Muscle layer of colon (tissue), 2 donors: ENCODE measurements around the gene GALNT15.

Experiments
- H3K27ac ChIP-seq: one replicate; pipeline ENCODE4 v1.7.0; 2013; ENCODE audit warnings: low read depth, mild to moderate bottlenecking, low read length, moderate library complexity
- H3K27me3 ChIP-seq, 2 donors: one replicate each; pipeline ENCODE4 v1.7.0; 2013; ENCODE audit warnings: low read length in 2 of 2, mild to moderate bottlenecking in 2 of 2; ENCODE audit not compliant: insufficient read depth in 2 of 2, control insufficient read depth in 1 of 2
- H3K36me3 ChIP-seq: one replicate; pipeline ENCODE4 v1.7.0; 2013; ENCODE audit warnings: mild to moderate bottlenecking, low read length; ENCODE audit not compliant: insufficient read depth
- H3K4me1 ChIP-seq: one replicate; pipeline ENCODE4 v1.7.0; 2013; ENCODE audit warnings: mild to moderate bottlenecking, low read length; ENCODE audit not compliant: insufficient read depth
- H3K4me3 ChIP-seq, 2 donors: one replicate each; pipeline ENCODE4 v1.7.0; 2013; ENCODE audit warnings: low read length in 2 of 2, low read depth in 1 of 2, mild to moderate bottlenecking in 1 of 2, moderate library complexity in 1 of 2
- H3K9ac ChIP-seq: one replicate; pipeline ENCODE4 v1.7.0; 2013; ENCODE audit warnings: low read length
- H3K9me3 ChIP-seq: one replicate; pipeline ENCODE4 v1.7.0; 2013; ENCODE audit warnings: mild to moderate bottlenecking, low read length
- donor health status: abdominal sarcoma.
- donor health status: Adenocarcinoma of cecum.

GALNT15 gene

GRCh38 chr3:16277471-16277870 is 103.0 kb downstream of the GALNT15 start:
- Histone ChIP-seq H3K27ac (no peak overlapping the region), H3K4me1 (peaks cover 9% of the 10 kb centered on the region), H3K36me3 (peaks cover 29% of the 10 kb centered on the region), H3K27me3 (no peaks in the 10 kb centered on the region), H3K9me3 (no peaks in the 10 kb centered on the region), H3K4me3 (no peak overlapping the region), H3K9ac (no peak overlapping the region)

GRCh38 chr3:16279010-16279801 is 104.7 kb downstream of the GALNT15 start:
- Histone ChIP-seq H3K4me3 (no peak overlapping the region), H3K27me3 (no peaks in the 10 kb centered on the region), H3K36me3 (peaks cover 25% of the 10 kb centered on the region), H3K27ac (no peak overlapping the region), H3K4me1 (peaks cover 9% of the 10 kb centered on the region), H3K9me3 (no peaks in the 10 kb centered on the region), H3K9ac (no peak overlapping the region)

- Histone ChIP-seq H3K27ac (no peak overlapping the region), H3K9ac (no peak overlapping the region), H3K36me3 (peaks cover 16% of the 10 kb centered on the region), H3K27me3 (no peaks in the 10 kb centered on the region), H3K9me3 (no peaks in the 10 kb centered on the region), H3K4me3 (no peak overlapping the region), H3K4me1 (peaks cover 9% of the 10 kb centered on the region)
Measured at GRCh38 chr3:16280671-16281070, 106.2 kb downstream of the GALNT15 start.
